Activated effector memory CD4-positive, alpha-beta T cell treated with anti-CD3 and anti-CD28 coated beads, Interleukin-2, amount 50 U/mL, for 16 hours (primary cell): ENCODE results near the gene TRIM36.

Experiments used
- DNase-seq: peaks from one replicate; pipeline ENCODE4 v3.0.0-alpha.2; 2020

Gene TRIM36

DNA sequence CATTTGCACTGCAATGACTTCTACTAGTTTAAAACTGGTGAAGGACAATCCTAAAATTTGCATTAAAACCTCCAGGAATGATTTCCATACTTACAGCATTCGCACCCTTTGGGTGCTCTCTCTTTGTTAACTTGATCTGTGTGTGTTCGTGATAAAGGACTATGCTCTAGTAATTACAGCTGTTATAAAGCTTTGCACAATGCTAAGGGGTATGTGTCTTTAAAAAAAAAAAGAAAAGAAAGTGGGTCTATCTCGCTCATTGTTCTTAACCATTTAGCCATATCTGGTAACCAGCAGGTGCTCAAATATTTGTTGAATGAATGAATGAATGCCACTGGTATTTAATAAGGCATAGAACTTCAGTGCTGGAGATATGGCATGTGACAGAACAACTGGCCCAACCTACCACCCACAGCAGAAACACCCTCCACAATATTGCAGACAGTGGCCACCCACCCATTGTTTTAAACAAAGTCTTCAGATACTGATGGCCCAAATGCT lies 8.7 kb downstream of the TRIM36 start:
- no peak for DNase-seq

DNA sequence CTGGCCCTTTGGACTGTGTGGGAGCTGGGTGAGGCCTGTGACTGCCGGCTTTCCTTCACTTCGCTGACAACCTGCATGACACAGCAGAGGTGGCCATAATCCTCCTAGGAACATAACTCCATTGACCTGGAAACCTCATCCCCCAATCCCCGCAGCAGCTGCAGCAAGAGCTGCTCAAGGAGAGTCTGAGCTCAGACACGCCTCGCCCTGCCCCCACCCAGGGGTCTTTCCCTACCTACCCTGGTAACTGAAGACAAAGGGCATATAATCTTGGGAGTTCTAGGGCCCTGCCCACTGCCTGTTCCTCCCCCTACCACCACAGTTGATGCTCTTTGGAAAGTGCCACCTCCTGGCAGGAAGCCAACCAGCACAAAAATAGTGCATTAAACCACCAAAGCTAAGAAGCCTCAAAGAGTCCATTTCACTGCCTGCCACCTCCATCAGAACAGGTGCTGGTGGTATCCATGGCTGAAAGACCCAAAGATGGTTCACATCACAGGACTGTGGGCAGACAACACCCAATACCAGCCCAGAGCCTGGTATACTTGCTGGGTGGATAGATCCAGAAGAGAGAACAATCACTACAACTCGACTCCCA lies 18.4 kb downstream of the TRIM36 start:
- no peak for DNase-seq

DNA sequence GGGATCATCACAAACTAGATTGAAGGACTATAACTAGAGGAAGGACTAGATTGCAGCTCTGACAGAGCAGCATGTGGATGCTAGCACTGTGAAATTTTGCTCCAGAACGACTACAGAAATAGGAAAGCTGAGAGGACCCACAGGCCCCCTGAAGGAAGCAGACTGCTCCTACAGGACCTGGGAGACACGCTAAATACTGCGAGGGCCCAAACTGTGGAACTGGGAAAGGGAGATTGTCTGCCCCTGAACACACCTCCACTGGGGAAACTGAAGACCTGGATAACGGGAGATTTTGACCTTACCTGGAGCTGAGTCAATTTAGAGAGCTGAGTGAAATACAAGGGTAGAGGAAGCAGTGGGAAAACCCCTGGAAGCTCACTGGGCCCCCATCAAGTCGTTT lies 19.2 kb downstream of the TRIM36 start:
- no peak for DNase-seq

DNA sequence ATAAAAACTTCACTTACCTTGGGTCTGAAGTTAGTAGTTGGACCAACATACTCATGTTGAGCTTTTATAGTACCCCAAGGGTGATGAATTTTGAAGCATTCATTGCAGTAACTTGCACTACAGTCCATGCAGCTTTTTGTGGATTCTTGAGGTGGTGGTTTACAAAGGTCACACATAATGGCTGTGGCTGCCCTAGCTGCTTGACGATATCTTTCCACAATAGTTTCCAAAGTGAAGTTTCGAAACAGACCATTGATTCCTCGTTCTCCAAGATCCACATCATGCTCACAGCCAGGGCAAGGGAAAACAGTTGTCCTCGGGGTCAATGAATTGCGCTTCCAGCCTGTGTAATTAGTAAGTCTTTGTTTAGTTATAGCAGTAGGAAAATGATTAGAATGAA lies 22.7 kb downstream of the TRIM36 start:
- DNase-seq = no peak

DNA sequence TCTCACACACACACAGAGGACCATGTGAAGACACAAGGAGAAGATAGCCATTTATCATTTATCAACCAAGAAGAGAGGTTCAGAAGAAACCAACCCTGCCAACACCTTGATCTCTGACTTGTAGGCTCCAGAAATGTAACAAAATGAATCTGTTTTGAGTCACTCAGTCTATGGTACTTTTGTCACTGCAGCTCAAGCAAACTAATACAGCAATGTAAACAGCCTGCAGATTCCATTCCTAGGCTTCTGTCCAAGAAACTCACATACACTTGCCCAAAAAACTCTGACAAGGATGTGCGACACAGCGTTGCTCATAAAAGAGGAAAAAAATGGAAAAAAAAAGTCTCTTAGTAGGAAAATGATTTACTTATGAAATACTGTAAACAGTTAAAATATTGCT lies 33.4 kb downstream of the TRIM36 start:
- DNase-seq = no peak

DNA sequence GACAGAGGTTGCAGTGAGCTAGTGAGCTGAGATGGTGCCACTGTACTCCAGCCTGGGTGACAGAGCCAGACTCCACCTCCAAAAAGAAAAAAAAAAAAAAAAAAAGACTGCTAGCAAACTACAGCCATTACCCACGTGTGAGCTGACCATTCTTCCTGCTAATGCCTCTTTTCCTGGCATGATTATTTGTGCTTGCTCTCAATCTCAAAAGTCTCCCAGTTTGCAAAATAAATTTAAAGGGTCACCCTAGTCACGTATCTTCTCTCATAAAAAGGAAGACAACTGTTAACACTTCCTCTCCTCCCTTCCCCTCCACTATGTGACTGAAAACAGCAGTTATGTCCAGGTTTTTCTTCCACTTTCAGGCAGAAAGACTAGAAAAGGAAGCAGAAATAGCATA lies 37.2 kb downstream of the TRIM36 start:
- no peak for DNase-seq

DNA sequence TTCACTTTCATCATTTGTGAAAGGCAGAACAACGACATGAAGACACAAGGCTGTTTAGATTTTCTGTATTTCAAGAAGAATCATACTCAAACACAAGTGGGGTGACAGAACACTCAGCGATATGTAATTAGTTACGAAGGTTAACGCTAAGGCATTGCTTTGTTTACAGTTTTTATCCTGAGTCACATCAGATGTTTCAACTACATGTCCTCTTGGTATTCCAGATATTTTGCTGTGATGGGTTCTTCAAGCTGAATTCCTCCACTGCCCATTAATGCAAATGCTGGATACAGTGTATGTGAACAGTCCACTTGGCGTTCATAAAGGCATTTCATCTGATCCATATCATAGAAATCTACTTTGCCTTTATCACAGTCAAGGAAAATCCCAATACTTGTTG lies 43.4 kb downstream of the TRIM36 start:
- no peak for DNase-seq

DNA sequence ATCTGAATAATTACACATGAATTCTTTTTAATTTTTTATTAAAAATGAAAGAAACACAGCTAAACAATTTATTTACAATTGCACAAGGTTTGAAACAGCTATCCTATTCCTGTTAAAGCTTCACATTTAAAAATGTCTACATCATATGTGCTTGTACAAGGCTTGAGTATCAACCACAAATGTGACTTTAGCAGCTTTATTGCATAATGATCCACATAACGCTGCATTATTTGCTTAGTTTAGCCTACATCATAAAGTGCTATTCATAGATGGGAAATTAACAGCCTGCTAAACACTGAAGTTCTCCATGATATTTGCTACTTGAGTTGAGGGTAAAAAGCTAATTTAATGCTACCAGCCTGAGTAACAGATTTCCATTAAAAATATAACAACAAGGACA lies 45.0 kb downstream of the TRIM36 start:
- no peak for DNase-seq

DNA sequence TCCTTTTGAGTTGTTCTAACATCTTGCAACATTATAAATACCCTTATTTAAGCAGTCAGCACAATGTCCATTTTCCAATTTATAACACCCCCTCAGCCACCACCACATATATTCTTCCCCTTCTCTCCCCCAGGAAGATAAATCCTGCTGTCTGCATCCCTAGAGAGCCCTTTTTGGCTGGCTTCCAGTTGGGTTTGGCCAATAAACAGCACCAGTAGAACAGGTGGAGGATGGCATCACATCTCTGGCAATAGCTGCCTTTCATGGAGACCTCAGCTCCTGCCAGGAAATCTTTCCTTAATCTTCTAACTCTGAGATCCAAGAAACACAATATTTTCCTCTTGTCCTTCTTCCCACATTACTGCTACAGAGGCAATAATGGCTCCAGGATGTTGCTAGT lies 53.7 kb downstream of the TRIM36 start:
- no peak for DNase-seq

DNA sequence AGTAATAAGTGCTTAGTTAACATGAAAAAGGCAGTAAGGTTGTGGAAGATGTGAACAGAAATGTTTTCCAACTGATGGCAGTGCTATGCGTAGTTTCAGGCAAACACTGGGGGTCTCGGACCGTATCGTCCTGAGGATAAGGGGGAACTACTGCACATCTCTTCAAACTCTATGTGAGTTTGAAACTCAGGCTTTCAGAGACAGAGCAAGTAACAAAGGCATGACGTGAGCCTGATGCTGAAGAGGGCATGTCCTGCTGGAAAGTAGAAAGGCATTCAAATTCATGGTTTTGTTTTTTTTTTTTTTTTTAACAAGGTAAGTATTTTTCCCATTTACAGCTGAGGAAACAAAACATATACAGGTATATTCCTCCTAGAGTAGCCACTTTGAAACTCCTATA lies 59.9 kb downstream of the TRIM36 start:
- no peak for DNase-seq

DNA sequence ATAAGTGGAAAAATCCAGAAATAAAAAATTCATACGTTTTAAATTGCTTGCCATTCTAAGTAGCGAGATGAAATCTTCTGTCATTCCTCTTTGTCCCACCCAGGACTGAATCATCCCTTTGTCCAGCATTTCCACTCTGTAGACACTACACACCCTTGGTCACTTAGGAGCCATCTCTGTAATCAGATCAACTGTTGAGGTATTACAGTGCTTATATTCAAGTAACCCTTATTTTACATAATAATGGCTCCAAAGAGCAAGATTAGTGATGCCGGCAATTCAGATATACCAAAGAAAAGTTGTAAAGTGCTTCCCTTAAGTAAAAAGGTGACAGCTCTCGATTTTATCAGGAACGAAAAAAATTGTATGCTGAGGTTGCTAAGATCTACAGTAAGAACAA lies 60.4 kb downstream of the TRIM36 start:
- no peak for DNase-seq

DNA sequence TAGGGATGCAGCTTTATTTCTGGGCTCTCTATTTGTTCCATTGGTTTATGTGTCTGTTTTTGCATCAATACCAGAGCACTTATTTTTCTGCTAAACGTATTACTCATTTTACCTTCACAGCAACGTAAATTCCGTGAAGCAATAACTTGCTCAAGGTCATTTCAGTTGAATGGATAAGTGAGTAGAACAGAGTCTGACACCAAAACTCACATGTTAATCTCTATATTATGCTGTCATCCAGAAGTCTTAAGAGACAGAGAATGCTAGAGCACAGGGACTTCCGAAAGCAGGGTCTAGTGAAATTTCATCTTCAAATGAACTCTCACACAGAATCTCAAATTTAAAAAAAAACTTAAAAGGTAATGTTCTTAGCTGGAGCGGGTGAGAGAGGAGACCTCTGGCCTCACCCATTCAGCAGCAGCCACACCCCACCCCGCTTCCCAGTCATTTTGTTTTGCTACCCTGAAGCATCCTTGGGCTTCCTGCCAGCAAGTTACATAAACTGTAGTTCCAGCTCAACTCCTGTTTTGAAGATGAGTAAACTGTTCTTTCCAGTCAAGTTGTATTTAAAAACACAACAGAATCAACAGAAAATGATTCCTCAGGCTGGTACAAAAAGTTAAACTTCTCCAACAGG lies 69.3 kb downstream of the TRIM36 start:
- DNase-seq = no peak

DNA sequence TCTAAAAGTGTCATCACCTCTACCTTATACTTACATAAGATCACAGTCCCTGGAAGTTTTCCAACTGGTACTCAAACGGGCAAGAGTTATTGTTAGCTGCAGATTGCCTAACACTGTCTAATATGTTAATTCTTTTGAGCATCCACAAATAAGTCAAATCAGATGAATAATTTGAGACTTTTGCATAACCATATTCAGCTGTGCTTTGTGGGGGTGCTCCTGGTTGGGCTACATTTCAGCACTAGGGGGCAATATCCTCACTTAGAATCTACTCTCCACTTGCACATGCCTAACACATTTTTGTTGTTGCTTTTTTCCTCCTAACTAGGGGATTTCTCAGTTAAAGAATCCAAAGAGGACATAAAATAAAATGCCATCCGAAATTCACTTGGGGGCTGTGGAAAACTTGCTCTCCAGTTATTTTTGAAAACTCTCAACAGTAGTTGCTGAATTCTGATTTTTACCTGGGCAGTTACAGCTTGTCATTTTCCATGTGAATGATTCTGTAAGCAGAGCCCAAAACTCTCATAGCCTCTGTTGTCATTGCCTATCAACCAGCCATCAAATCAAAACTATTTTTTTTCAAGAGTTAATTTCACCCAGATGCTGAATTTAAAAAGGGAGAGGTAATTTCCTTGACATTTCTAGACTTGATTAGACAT lies 71.5 kb downstream of the TRIM36 start:
- DNase-seq = no peak

DNA sequence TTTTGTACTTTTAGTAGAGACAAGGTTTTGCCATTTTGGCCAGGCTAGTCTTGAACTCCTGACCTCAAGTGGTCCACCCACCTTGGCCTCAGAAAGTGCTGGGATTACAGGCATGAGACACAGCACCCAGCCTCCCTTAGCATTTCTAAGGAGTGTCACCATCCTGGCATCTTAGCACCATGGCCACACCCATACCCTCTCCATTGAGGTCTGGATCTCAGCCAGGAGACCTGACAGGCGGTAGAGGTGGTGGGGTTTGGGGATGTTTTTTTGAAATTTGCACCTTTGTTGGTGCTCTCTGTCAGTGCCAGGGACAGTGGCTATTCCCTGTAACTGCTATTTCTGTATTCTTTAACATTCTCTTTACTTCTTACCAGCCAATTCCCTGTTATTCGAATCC lies 72.5 kb downstream of the TRIM36 start:
- no peak for DNase-seq

DNA sequence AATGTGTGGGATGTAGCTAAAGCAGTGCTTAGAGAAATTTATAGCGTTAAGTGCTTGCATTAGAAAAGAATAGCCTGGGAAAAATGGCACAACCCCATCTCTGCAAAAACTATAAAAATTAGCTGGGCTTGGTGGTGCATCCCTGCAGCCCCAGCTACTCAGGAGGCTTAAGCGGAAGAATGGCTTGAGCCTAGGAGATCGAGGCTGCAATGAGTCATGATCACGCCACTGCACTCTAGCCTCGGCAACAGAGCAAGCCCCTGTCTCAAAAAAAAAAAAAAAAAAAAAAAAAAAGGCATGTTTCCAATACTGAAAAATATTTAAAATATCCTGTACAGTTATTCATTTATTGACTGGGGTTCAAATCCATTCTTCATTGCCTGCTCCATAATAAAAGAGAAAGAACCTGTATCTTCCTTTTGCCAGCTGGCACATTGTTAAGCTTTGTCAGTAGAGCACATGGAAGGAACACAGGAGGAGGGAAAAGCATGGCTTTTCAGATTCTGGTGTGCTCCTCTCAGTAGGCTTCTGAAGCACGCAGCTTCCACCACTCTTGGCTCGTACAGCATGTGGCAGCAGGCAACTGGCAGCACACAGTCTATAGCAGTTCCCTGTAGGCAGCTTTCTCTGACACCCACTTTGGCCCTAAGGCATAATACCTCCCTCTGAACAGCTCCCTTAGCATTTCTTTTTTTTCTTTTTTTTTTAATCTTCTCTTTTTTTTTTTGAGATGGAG lies 73.5 kb downstream of the TRIM36 start:
- DNase-seq = no peak

DNA sequence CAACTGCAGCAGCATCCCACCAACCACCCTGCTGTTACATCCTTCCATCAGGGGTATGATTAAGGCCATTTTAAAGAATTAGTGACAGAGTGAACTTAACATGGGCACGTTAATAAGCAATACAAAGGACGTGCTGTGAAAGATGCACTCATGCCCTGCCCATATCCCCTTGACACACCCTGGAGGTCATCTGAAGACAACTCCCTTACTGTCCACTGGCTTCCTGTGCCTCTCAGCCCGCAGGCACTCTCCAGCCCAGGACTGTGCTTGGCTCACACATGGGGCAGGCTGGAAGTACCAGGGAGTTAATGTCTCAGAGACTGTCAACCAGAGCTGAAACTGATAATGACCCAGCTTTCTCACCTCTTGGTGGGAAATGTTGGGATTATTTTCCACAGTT lies 81.8 kb downstream of the TRIM36 start:
- no peak for DNase-seq

DNA sequence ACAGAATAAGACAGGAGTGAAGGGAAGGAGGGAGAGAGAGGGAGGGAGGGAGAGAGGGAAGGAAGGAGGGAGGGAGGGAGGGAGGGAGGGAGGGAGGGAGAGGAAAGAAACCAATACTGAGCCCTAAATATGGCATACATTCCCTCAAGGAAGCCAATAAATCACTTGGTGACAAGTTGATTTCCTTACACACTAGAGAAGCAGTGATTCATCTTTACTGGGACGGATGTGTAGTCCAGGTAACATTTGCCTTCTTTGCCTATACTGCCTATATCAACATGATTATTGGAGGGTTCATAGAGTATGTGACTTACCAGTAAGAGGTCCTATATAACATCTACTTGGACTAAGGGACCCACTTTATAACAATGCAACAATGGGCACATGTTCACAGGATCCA lies 83.2 kb downstream of the TRIM36 start:
- DNase-seq = no peak

DNA sequence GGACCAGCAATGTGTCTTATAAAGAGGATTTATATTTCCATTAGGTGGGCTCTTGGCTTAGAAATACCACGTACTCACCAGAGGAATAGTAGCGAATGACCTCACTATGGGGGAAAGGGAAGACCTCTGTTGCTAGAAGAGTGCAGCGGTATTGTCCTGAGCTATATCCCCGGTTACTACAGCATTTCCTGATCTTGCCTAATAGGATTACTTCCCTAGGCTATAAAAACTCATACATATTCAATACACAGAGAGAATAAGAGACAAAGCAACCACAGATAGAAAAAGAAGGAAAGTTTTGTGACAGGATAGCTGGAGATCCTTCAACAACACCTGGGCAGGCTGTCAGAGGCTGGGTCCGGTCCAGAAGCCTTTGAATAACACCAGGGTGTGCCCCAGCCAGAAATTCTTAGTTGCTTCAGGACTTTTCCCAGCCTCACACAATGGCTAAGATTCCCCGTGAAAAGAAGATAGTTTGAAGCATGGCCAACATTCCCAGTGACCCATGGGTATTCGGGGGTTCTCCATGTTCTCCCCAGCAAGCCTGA lies 85.4 kb downstream of the TRIM36 start:
- no peak for DNase-seq

DNA sequence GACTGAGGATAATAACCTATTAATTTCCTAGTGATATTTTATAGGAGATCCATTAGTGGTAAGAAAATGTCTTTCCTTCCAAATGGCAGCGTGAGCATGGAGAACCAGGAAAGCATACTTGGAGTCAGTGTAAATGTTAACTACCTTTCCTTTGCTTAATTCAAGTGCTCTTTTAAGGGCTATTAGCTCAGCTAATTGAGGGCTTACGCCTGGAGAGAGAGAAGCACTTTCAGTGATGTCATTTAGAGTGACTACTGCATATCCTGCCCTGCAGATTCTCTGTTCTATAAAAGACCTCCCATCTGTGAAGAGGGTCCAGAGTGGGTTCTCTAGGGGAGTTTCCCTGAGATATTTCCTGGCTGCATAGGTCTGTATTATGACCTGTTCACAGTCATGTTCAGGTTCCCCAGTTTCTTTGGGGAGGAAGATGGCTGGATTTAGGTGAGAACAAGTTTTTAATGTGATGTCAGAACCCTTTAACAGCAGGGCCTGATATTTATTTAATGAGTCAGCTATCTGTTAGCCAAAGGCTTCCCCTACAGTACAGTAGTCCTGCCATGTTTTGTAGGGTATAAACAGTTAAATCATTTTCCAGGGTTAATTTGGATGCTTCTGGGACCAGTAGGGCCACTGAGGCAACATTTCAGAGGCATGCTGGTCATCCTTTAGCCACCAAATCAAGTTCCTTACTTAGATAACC lies 89.6 kb downstream of the TRIM36 start:
- DNase-seq = no peak
